K562 (cell line): ENCODE data around the gene GRM2. TPM values are rescaled to one million over a fixed set of nuclear protein-coding genes. Genes with fewer than 3 reads are reported as not detected.
A peak's percentile ranks its signal among the peaks of the same experiment; 100 is the strongest.

Experiments
- CCAR2 ChIP-seq: fragments of 200-400 bp; formaldehyde crosslinking; IDR thresholded peaks from 2 replicates; pipeline ENCODE4 v1.6.1; 2017; ENCODE audit warnings: mild to moderate bottlenecking, low read depth, low read length
- E4F1 ChIP-seq: fragments of 250-450 bp; sonication (Bioruptor Pico); IDR thresholded peaks from 2 replicates; pipeline ENCODE4 v1.5.0; 2021; ENCODE audit warnings: mild to moderate bottlenecking, borderline replicate concordance
- ELK1 ChIP-seq: sonication (generic); formaldehyde crosslinking; IDR thresholded peaks from 2 replicates; pipeline ENCODE4 v1.8.1; 2022; ENCODE audit warnings: missing genetic modification reagents
- ETV5 ChIP-seq: sonication (generic); formaldehyde crosslinking; IDR thresholded peaks from 2 replicates; pipeline ENCODE4 v1.4.0; 2020; ENCODE audit warnings: low read depth, mild to moderate bottlenecking, missing genetic modification reagents
- FOXM1 ChIP-seq, 2 experiments: fragments of 450-650 bp in 1 of 2; sonication (generic) in 1 of 2; formaldehyde crosslinking in 1 of 2; IDR thresholded peaks; 2 replicates each; pipeline versions ENCODE4 v1.6.1 to v1.9.0; 2017 to 2022; ENCODE audit warnings: low read depth in 2 of 2, mild to moderate bottlenecking in 2 of 2, missing genetic modification reagents in 1 of 2, moderate library complexity in 1 of 2
- GABPA ChIP-seq: fragments of 200-800 bp; sonication (Bioruptor generic); conservative IDR thresholded peaks from 2 replicates; pipeline ENCODE4 v1.6.1; 2016; ENCODE audit warnings: low read depth, missing genetic modification characterization, missing compliant biosample characterization
- HMGXB4 ChIP-seq: sonication (generic); formaldehyde crosslinking; IDR thresholded peaks from 2 replicates; pipeline ENCODE4 v1.8.1; 2023; ENCODE audit warnings: mild to moderate bottlenecking, missing genetic modification reagents
- KLF16 ChIP-seq: IDR thresholded peaks from 2 replicates; pipeline ENCODE4 v1.6.1; 2016; ENCODE audit warnings: antibody characterized with exemption
- MEIS2 ChIP-seq: fragments of 450-650 bp; IDR thresholded peaks from 2 replicates; pipeline ENCODE4 v1.6.1; 2014; ENCODE audit warnings: mild to moderate bottlenecking; ENCODE audit not compliant: partially characterized antibody
- MNT ChIP-seq, 2 experiments: fragments of 450-650 bp; conservative IDR thresholded peaks; 2 replicates each; pipeline ENCODE4 v1.6.1; 2017; ENCODE audit warnings: mild to moderate bottlenecking in 2 of 2, moderate library complexity in 2 of 2
- NFATC3 ChIP-seq: fragments of 450-650 bp; IDR thresholded peaks from 2 replicates; pipeline ENCODE4 v1.6.1; 2017; ENCODE audit warnings: mild to moderate bottlenecking
- PTTG1 ChIP-seq: fragments of 450-650 bp; IDR thresholded peaks from 2 replicates; pipeline ENCODE4 v1.6.1; 2016; ENCODE audit warnings: low read depth, mild to moderate bottlenecking, missing genetic modification characterization, missing compliant biosample characterization
- TRIM24 ChIP-seq, 2 experiments: fragments of 450-650 bp; IDR thresholded peaks; 2 replicates each; pipeline ENCODE4 v1.6.1; 2016
- ZBTB49 ChIP-seq: sonication (generic); formaldehyde crosslinking; IDR thresholded peaks from 2 replicates; pipeline ENCODE4 v1.8.0; 2022; ENCODE audit warnings: missing genetic modification reagents, mild to moderate bottlenecking, borderline replicate concordance
- ZNF395 ChIP-seq: fragments of 200-800 bp; sonication (Bioruptor generic); IDR thresholded peaks from 2 replicates; pipeline ENCODE4 v1.6.1; 2017; ENCODE audit warnings: missing genetic modification characterization, missing compliant biosample characterization
- ZNF436 ChIP-seq: fragments of 250-450, 450-650 bp; sonication (Bioruptor Pico); formaldehyde crosslinking; IDR thresholded peaks from 2 replicates; pipeline ENCODE4 v1.7.0; 2020; ENCODE audit warnings: mild to moderate bottlenecking
- polyA plus RNA-seq, 8 experiments: library from polyadenylated mRNA; depleted of rRNA in 4 of 8; stranded (reverse) in 5 of 8; unstranded in 3 of 8; fragments of >200 nt; fragmentation: Nextera tagmentation in 2 of 8; fragmentation: Illumina TruSeq in 1 of 8; extraction: Ambion mirVana in 2 of 8; extraction: Trizol in 1 of 8; gene quantifications; 2 replicates each; pipeline versions ENCODE4 v1.2.1 to v1.2.3, GENCODE V29; 2011 to 2014; ENCODE audit warnings: inconsistent platforms in 1 of 8, missing spikeins in 1 of 8
- total RNA-seq, 7 experiments: library from RNA; depleted of rRNA in 6 of 7; stranded (reverse); fragments of >200 nt in 6 of 7; fragmentation: Illumina TruSeq in 2 of 7; extraction: Trizol in 2 of 7; gene quantifications; 2 replicates each; pipeline versions ENCODE4 v1.2.1 to v1.2.3, GENCODE V29; 2011 to 2021; ENCODE audit warnings: low replicate concordance in 1 of 7

Gene GRM2
- total and polyA plus RNA-seq, 9 of the 15 experiments (the other 6 are each of a cell fraction or from before 2014, with no cell fraction given): not detected

- no peak for TF ChIP-seq ELK1 (CRISPR knock-in tag)
- no peak for TF ChIP-seq MEIS2
- TF ChIP-seq E4F1 (CRISPR knock-in tag): no peak
- no peak for TF ChIP-seq ZBTB49 (CRISPR knock-in tag)
- TF ChIP-seq TRIM24 (IDR thresholded peaks at IDR 0.05): no peak
- peak; percentile 27; the same call in 1 of the 2 replicates for TF ChIP-seq GABPA (tag)
- no peak for TF ChIP-seq PTTG1
- TF ChIP-seq ETV5 (CRISPR knock-in tag): no peak
- no peak for TF ChIP-seq ZNF436 (CRISPR knock-in tag)
- no peak for TF ChIP-seq ZNF395
- no peak for TF ChIP-seq NFATC3
- no peak for TF ChIP-seq CCAR2
- TF ChIP-seq HMGXB4 (CRISPR knock-in tag): no peak
- no peak for TF ChIP-seq KLF16
- TF ChIP-seq MNT (conservative IDR thresholded peaks at IDR 0.05): no peak
- no peak for TF ChIP-seq FOXM1 (IDR thresholded peaks at IDR 0.05; ENCODE audit: low read depth)
- no peak for TF ChIP-seq FOXM1 (CRISPR knock-in tag; IDR thresholded peaks at IDR 0.05; ENCODE audit: low read depth)
These were observed 20.2 kb upstream of the GRM2 start (continued) for GRCh38 chr3:51686512-51687215.
